SU-DHL-6 (cell line): Measurements from ENCODE around the gene CRYAB.

Source experiments
- EZH2phosphoT487 ChIP-seq: fragments of 200-600 bp; sonication (generic), shearing (Covaris generic); conservative IDR thresholded peaks from 2 replicates; pipeline ENCODE4 v1.6.1; 2018; ENCODE audit warnings: mild to moderate bottlenecking, antibody characterized with exemption, low read length, moderate library complexity, mixed read lengths
- TF ChIP-seq, protein P1 (sequence below): fragments of 200-600 bp; sonication (generic); IDR thresholded peaks from one replicate; pipeline ENCODE4 v1.5.1; 2017; ENCODE audit warnings: antibody characterized with exemption, mild to moderate bottlenecking, low read length, moderate library complexity; ENCODE audit not compliant: insufficient read depth, poor library complexity, severe bottlenecking

DNA sequence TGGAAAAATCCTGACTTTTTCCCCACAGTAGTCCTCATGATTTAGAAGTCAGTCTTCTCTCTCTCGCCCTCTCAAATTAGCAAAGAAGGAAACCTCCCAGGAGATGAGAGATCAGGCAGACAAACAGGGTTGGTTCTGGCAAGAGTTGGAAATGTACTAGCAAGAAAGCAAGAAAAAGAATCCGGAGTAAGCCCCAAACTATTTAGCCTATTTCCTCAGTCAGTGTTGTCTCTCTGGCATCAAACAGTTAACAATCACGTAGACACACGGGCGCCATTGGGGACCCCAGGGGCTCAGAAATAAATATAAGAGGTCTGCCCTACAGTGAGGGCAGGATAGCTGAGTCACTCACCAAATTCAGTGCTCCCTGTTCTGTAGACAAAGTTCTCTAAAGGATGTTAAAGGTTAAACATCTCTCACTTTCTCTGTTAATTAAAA lies 11.8 kb upstream of the CRYAB start:
- TF ChIP-seq, protein P1, sequence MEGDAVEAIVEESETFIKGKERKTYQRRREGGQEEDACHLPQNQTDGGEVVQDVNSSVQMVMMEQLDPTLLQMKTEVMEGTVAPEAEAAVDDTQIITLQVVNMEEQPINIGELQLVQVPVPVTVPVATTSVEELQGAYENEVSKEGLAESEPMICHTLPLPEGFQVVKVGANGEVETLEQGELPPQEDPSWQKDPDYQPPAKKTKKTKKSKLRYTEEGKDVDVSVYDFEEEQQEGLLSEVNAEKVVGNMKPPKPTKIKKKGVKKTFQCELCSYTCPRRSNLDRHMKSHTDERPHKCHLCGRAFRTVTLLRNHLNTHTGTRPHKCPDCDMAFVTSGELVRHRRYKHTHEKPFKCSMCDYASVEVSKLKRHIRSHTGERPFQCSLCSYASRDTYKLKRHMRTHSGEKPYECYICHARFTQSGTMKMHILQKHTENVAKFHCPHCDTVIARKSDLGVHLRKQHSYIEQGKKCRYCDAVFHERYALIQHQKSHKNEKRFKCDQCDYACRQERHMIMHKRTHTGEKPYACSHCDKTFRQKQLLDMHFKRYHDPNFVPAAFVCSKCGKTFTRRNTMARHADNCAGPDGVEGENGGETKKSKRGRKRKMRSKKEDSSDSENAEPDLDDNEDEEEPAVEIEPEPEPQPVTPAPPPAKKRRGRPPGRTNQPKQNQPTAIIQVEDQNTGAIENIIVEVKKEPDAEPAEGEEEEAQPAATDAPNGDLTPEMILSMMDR: no peak
- TF ChIP-seq EZH2phosphoT487: no peak
